IgD-negative memory B cell (primary cell): ENCODE data around the gene OR5D18. TPM values are rescaled to one million over a fixed set of nuclear protein-coding genes. Genes with fewer than 3 reads are reported as not detected.
A peak's percentile ranks its signal among the peaks of the same experiment; 100 is the strongest.
"Not testable (repeated sequence)": the region's sequence is repeated elsewhere in the genome, so short reads cannot be mapped to it uniquely, and the experiment has no call there.

Experiments used
- H3K27ac Mint-ChIP-seq, 3 donors: one replicate each; pipeline ENCODE4 v1.8.0; 2020 to 2022; ENCODE audit warnings: mild to moderate bottlenecking in 3 of 3, mixed read lengths in 3 of 3, moderate library complexity in 1 of 3
- H3K27me3 Mint-ChIP-seq: one replicate; pipeline ENCODE4 v1.8.0; 2021; ENCODE audit warnings: mixed read lengths
- H3K36me3 Mint-ChIP-seq: one replicate; pipeline ENCODE4 v1.8.0; 2020; ENCODE audit warnings: mild to moderate bottlenecking, mixed read lengths
- H3K4me1 Mint-ChIP-seq, 3 donors: one replicate each; pipeline ENCODE4 v1.8.0; 2020 to 2022; ENCODE audit warnings: mixed read lengths in 3 of 3, mild to moderate bottlenecking in 1 of 3
- H3K4me3 Mint-ChIP-seq, 4 donors: one replicate each; pipeline ENCODE4 v1.8.0; 2020 to 2022; ENCODE audit warnings: mild to moderate bottlenecking in 4 of 4, mixed read lengths in 4 of 4, moderate library complexity in 3 of 4
- H3K9me3 Mint-ChIP-seq, 3 donors: one replicate each; pipeline ENCODE4 v1.8.0; 2020 to 2021; ENCODE audit warnings: mixed read lengths in 3 of 3, mild to moderate bottlenecking in 1 of 3
- polyA plus RNA-seq: library from polyadenylated mRNA; unstranded; fragments of 300-500 nt; fragmentation: Illumina TruSeq; gene quantifications from one replicate; pipeline ENCODE4 v1.2.3, GENCODE V29; 2021

Gene OR5D18
- polyA plus RNA-seq, result not detected

GRCh38 chr11:55819330-55819729 is at the start of gene OR5D18:
TSS of gene OR5D18 (plus strand) at chr11:55819630. CDS start at chr11:55819630, 0 bp downstream.
- H3K36me3 Mint-ChIP-seq, result no peaks in the 10 kb centered on the region

GRCh38 chr11:55773138-55773537 is 46.3 kb upstream of the OR5D18 start, which contains the start of gene OR5D13:
TSS of gene OR5D13 (plus strand) at chr11:55773438. CDS start at chr11:55773438, 0 bp downstream.
- H3K4me3 Mint-ChIP-seq, result no peak within 1 kb of the TSS
- no peak within 1 kb of the TSS for H3K27ac Mint-ChIP-seq
- no peaks in the 10 kb centered on the region for H3K27me3 Mint-ChIP-seq
- no peaks in the 10 kb centered on the region for H3K4me1 Mint-ChIP-seq
- peaks cover 2 to 6% (median 3%) of the 10 kb centered on the region in 3 donors for H3K9me3 Mint-ChIP-seq
- no peaks in the 10 kb centered on the region for H3K36me3 Mint-ChIP-seq

More at GRCh38 chr11:55819330-55819729, at the start of gene OR5D18:
- Mint-ChIP-seq H3K9me3 (peaks cover 0 to 18% (median 8%) of the 10 kb centered on the region in 3 donors), H3K4me3 (no peak within 1 kb of the TSS), H3K27ac (no peak within 1 kb of the TSS), H3K4me1 (no peaks in the 10 kb centered on the region), H3K27me3 (no peaks in the 10 kb centered on the region)

- Mint-ChIP-seq H3K4me1 (no peaks in the 10 kb centered on the region), H3K36me3 (no peaks in the 10 kb centered on the region), H3K4me3 (no peak overlapping the region), H3K9me3 (peaks cover 7 to 19% (median 8%) of the 10 kb centered on the region in 3 donors), H3K27me3 (no peaks in the 10 kb centered on the region), H3K27ac (no peak overlapping the region)
Measured at GRCh38 chr11:55791606-55792005, 27.8 kb upstream of the OR5D18 start.

- Mint-ChIP-seq H3K36me3 (no peaks in the 10 kb centered on the region), H3K27me3 (no peaks in the 10 kb centered on the region), H3K27ac (no peak overlapping the region), H3K4me1 (no peaks in the 10 kb centered on the region), H3K9me3 (peaks cover 2 to 11% (median 8%) of the 10 kb centered on the region in 3 donors), H3K4me3 (no peak overlapping the region)
Measured at GRCh38 chr11:55793321-55793720, 26.1 kb upstream of the OR5D18 start.

GRCh38 chr11:55795256-55795655 is 24.2 kb upstream of the OR5D18 start, which contains the start of gene OR5D14:
TSS of gene OR5D14 (plus strand) at chr11:55795556. CDS start at chr11:55795556, 0 bp downstream.
- no peaks in the 10 kb centered on the region for H3K36me3 Mint-ChIP-seq
- H3K4me1 Mint-ChIP-seq, result no peaks in the 10 kb centered on the region
- no peak within 1 kb of the TSS for H3K4me3 Mint-ChIP-seq
- H3K27ac Mint-ChIP-seq, result peak within 1 kb of the TSS in 1 of 3 donors; percentile 89
- peaks cover 2 to 14% (median 8%) of the 10 kb centered on the region in 3 donors for H3K9me3 Mint-ChIP-seq
- H3K27me3 Mint-ChIP-seq, result no peaks in the 10 kb centered on the region

- Mint-ChIP-seq H3K27me3 (no peaks in the 10 kb centered on the region), H3K4me3 (no peak overlapping the region), H3K9me3 (peaks cover 4 to 21% (median 5%) of the 10 kb centered on the region in 3 donors), H3K4me1 (no peaks in the 10 kb centered on the region), H3K36me3 (no peaks in the 10 kb centered on the region), H3K27ac (no peak overlapping the region)
Measured at GRCh38 chr11:55806248-55806647, 13.2 kb upstream of the OR5D18 start.

GRCh38 chr11:55811067-55811466 is 8.4 kb upstream of the OR5D18 start, which contains the start of gene OR5L1:
TSS of gene OR5L1 (plus strand) at chr11:55811367. CDS start at chr11:55811467, 100 bp downstream.
- Mint-ChIP-seq H3K36me3 (no peaks in the 10 kb centered on the region), H3K9me3 (peaks cover 2 to 17% (median 8%) of the 10 kb centered on the region in 3 donors), H3K4me1 (no peaks in the 10 kb centered on the region), H3K27me3 (no peaks in the 10 kb centered on the region), H3K27ac (no peak within 1 kb of the TSS), H3K4me3 (no peak within 1 kb of the TSS)

GRCh38 chr11:55826919-55827318 is 7.5 kb downstream of the OR5D18 start, which contains the start of gene OR5L2:
TSS of gene OR5L2 (plus strand) at chr11:55827219. CDS start at chr11:55827219, 0 bp downstream.
- H3K4me1 Mint-ChIP-seq, result no peaks in the 10 kb centered on the region
- no peaks in the 10 kb centered on the region for H3K36me3 Mint-ChIP-seq
- H3K4me3 Mint-ChIP-seq, result no peak within 1 kb of the TSS
- no peak within 1 kb of the TSS for H3K27ac Mint-ChIP-seq
- H3K27me3 Mint-ChIP-seq, result no peaks in the 10 kb centered on the region
- H3K9me3 Mint-ChIP-seq, result peaks cover 5 to 10% (median 9%) of the 10 kb centered on the region in 3 donors

- no peaks in the 10 kb centered on the region for H3K4me1 Mint-ChIP-seq
- no peak within 1 kb of the TSS for H3K4me3 Mint-ChIP-seq
- no peaks in the 10 kb centered on the region for H3K36me3 Mint-ChIP-seq
- H3K27me3 Mint-ChIP-seq, result no peaks in the 10 kb centered on the region
- H3K27ac Mint-ChIP-seq, result no peak within 1 kb of the TSS
- H3K9me3 Mint-ChIP-seq, result peaks cover 3 to 5% (median 4%) of the 10 kb centered on the region in 3 donors
Measured at GRCh38 chr11:55838452-55838851, 19.0 kb downstream of the OR5D18 start, which contains the start of gene OR5D16. TSS of gene OR5D16 (plus strand) at chr11:55838752. CDS start at chr11:55838752, 0 bp downstream.

GRCh38 chr11:55847453-55847852 is 28.0 kb downstream of the OR5D18 start:
- no peak overlapping the region for H3K27ac Mint-ChIP-seq
- H3K4me1 Mint-ChIP-seq, result no peaks in the 10 kb centered on the region
- peaks cover 0 to 4% (median 2%) of the 10 kb centered on the region in 3 donors for H3K9me3 Mint-ChIP-seq
- no peaks in the 10 kb centered on the region for H3K36me3 Mint-ChIP-seq
- H3K4me3 Mint-ChIP-seq, result no peak overlapping the region
- no peaks in the 10 kb centered on the region for H3K27me3 Mint-ChIP-seq

GRCh38 chr11:55849037-55849436 is 29.6 kb downstream of the OR5D18 start:
- H3K27me3 Mint-ChIP-seq, result no peaks in the 10 kb centered on the region

GRCh38 chr11:55852141-55852540 is 32.7 kb downstream of the OR5D18 start:
- Mint-ChIP-seq H3K4me1 (no peaks in the 10 kb centered on the region), H3K27me3 (no peaks in the 10 kb centered on the region), H3K9me3 (peaks cover 0 to 4% (median 4%) of the 10 kb centered on the region in 3 donors), H3K27ac (no peak overlapping the region), H3K4me3 (no peak overlapping the region), H3K36me3 (no peaks in the 10 kb centered on the region)

More at GRCh38 chr11:55849037-55849436, 29.6 kb downstream of the OR5D18 start:
- Mint-ChIP-seq H3K4me3 (no peak overlapping the region), H3K27ac (no peak overlapping the region), H3K4me1 (no peaks in the 10 kb centered on the region), H3K9me3 (peaks cover 0 to 4% (median 4%) of the 10 kb centered on the region in 3 donors), H3K36me3 (no peaks in the 10 kb centered on the region)

- no peaks in the 10 kb centered on the region for H3K36me3 Mint-ChIP-seq
- no peaks in the 10 kb centered on the region for H3K27me3 Mint-ChIP-seq
- no peak overlapping the region for H3K4me3 Mint-ChIP-seq
- H3K27ac Mint-ChIP-seq, result no peak overlapping the region
- no peaks in the 10 kb centered on the region for H3K4me1 Mint-ChIP-seq
- peaks cover 0 to 4% (median 3%) of the 10 kb centered on the region in 3 donors for H3K9me3 Mint-ChIP-seq
Measured at GRCh38 chr11:55854704-55855103, 35.3 kb downstream of the OR5D18 start.

- not testable (repeated sequence) for H3K9me3 Mint-ChIP-seq, H3K36me3 Mint-ChIP-seq, H3K4me3 Mint-ChIP-seq, H3K4me1 Mint-ChIP-seq, H3K27ac Mint-ChIP-seq, H3K27me3 Mint-ChIP-seq
Measured at GRCh38 chr11:55867354-55867753, 47.9 kb downstream of the OR5D18 start.
